IMR-90 (cell line): ENCODE measurements around the gene TEX47. TPM values are rescaled to one million over a fixed set of nuclear protein-coding genes. Genes with fewer than 3 reads are reported as not detected.

Source experiments
- ATAC-seq: fragments of 200-7000 bp; cut with Tn5 transposase; 2 replicates; pipeline ENCODE4 v1.9.1; 2020; ENCODE audit warnings: low read depth, mild to moderate bottlenecking, moderate library complexity
- BruUV-seq: library from RNA; stranded (reverse); fragments of 400-500 nt; replicated peaks from 2 replicates; lab custom pipeline; 2021; lab: Mats Ljungman, UMichigan
- CTCF ChIA-PET: fragments of 300-600 bp; formaldehyde crosslinking; extraction: SDS; loops from one replicate; lab custom pipeline; 2021; ENCODE audit warnings: antibody characterized with exemption; lab: Yijun Ruan, JAX
- POLR2A ChIA-PET: fragments of 300-600 bp; sonication (Branson Sonifier 250); formaldehyde crosslinking; loops from one replicate; lab custom pipeline; 2022; ENCODE audit warnings: antibody characterized with exemption; ENCODE audit not compliant: unreplicated experiment; lab: Charles Lee
- DNase-seq: peaks from one replicate; pipeline ENCODE4 v3.0.0; 2013
- H2AFZ ChIP-seq: replicated peaks from 2 replicates; pipeline ENCODE3; 2013; ENCODE audit warnings: low read length, mild to moderate bottlenecking; ENCODE audit not compliant: poor library complexity
- H2AK5ac ChIP-seq: 2 replicates; pipeline ENCODE4 v1.6.1; 2013; ENCODE audit warnings: low read depth, low read length, inconsistent platforms
- H2AK9ac ChIP-seq: replicated peaks from 2 replicates; pipeline ENCODE3; 2013; ENCODE audit warnings: mild to moderate bottlenecking, low read depth, low read length, moderate library complexity; ENCODE audit not compliant: poor library complexity
- H2BK120ac ChIP-seq: 2 replicates; pipeline ENCODE4 v1.6.1; 2013; ENCODE audit warnings: low read depth, low read length, inconsistent platforms
- H2BK15ac ChIP-seq: 3 replicates; pipeline ENCODE4 v1.6.1; 2013; ENCODE audit warnings: low read depth, low read length, inconsistent platforms
- H2BK20ac ChIP-seq: 2 replicates; pipeline ENCODE4 v1.6.1; 2013; ENCODE audit warnings: low read depth, mild to moderate bottlenecking, inconsistent platforms, low read length, moderate library complexity
- H2BK5ac ChIP-seq: 2 replicates; pipeline ENCODE4 v1.6.1; 2013; ENCODE audit warnings: mild to moderate bottlenecking, low read depth, low read length, inconsistent platforms; ENCODE audit not compliant: poor library complexity, severe bottlenecking
- H3K14ac ChIP-seq: replicated peaks from 2 replicates; pipeline ENCODE4 v1.6.1; 2013; ENCODE audit warnings: low read depth, low read length, inconsistent platforms
- H3K18ac ChIP-seq: 2 replicates; pipeline ENCODE4 v1.6.1; 2013; ENCODE audit warnings: low read depth, low read length, control low read depth
- H3K23ac ChIP-seq: 2 replicates; pipeline ENCODE4 v1.6.1; 2013; ENCODE audit warnings: low read depth, low read length, inconsistent platforms
- H3K27ac ChIP-seq: 2 replicates; pipeline ENCODE4 v1.5.1; 2013; ENCODE audit warnings: mild to moderate bottlenecking, control low read depth, low read length; ENCODE audit not compliant: insufficient read depth
- H3K27me3 ChIP-seq: 2 replicates; pipeline ENCODE4 v1.6.1; 2013; ENCODE audit warnings: low read length; ENCODE audit not compliant: control insufficient read depth, insufficient read depth
- H3K36me3 ChIP-seq: 2 replicates; pipeline ENCODE4 v1.6.1; 2013; ENCODE audit warnings: low read length, mixed read lengths; ENCODE audit not compliant: control insufficient read depth, insufficient read depth
- H3K4ac ChIP-seq: 2 replicates; pipeline ENCODE4 v1.6.1; 2013; ENCODE audit warnings: low read depth, low read length, inconsistent platforms
- H3K4me1 ChIP-seq: 2 replicates; pipeline ENCODE4 v1.6.1; 2013; ENCODE audit warnings: low read length, mixed read lengths; ENCODE audit not compliant: control insufficient read depth, insufficient read depth
- H3K4me2 ChIP-seq: 2 replicates; pipeline ENCODE4 v1.6.1; 2013; ENCODE audit warnings: low read depth, mild to moderate bottlenecking, control low read depth, low read length, moderate library complexity
- H3K4me3 ChIP-seq: 2 replicates; pipeline ENCODE4 v1.5.1; 2013; ENCODE audit warnings: low read depth, mild to moderate bottlenecking, control low read depth, low read length, moderate library complexity; ENCODE audit not compliant: insufficient read depth
- H3K56ac ChIP-seq: 2 replicates; pipeline ENCODE4 v1.6.1; 2013; ENCODE audit warnings: low read length, inconsistent platforms; ENCODE audit not compliant: insufficient read depth; ENCODE audit errors: extremely low read depth
- H3K79me1 ChIP-seq, 2 experiments: 2 replicates each; pipeline ENCODE4 v1.6.1; 2013; ENCODE audit warnings: low read length in 2 of 2, inconsistent platforms in 1 of 2, low read depth in 1 of 2
- H3K9ac ChIP-seq: 2 replicates; pipeline ENCODE4 v1.6.1; 2013; ENCODE audit warnings: low read depth, low read length, control low read depth
- H3K9me1 ChIP-seq: 2 replicates; pipeline ENCODE4 v1.6.1; 2013; ENCODE audit warnings: low read length, inconsistent platforms; ENCODE audit not compliant: insufficient read depth
- H3K9me3 ChIP-seq: 2 replicates; pipeline ENCODE4 v1.6.1; 2013; ENCODE audit warnings: low read length; ENCODE audit not compliant: control insufficient read depth, insufficient read depth
- H4K20me1 ChIP-seq: 2 replicates; pipeline ENCODE4 v1.6.1; 2013; ENCODE audit warnings: low read length, inconsistent platforms; ENCODE audit not compliant: insufficient read depth
- H4K5ac ChIP-seq: 2 replicates; pipeline ENCODE4 v1.6.1; 2013; ENCODE audit warnings: mild to moderate bottlenecking, low read depth, low read length, control low read depth
- H4K8ac ChIP-seq, 2 experiments: 2 replicates each; pipeline ENCODE4 v1.6.1; 2013; ENCODE audit warnings: low read depth in 2 of 2, low read length in 2 of 2, control low read depth in 1 of 2, inconsistent platforms in 1 of 2
- H4K91ac ChIP-seq: 2 replicates; pipeline ENCODE4 v1.6.1; 2013; ENCODE audit warnings: low read depth, low read length, inconsistent platforms; ENCODE audit not compliant: insufficient read depth
- BHLHE40 ChIP-seq: fragments of 150-350 bp; IDR thresholded peaks from 2 replicates; pipeline ENCODE4 v1.6.1; 2016; ENCODE audit warnings: mild to moderate bottlenecking, low read depth, low read length
- CEBPB ChIP-seq: IDR thresholded peaks from 2 replicates; pipeline ENCODE4 v1.6.1; 2012; ENCODE audit warnings: low read depth, low read length, improper control_type of control experiment
- CHD1 ChIP-seq: IDR thresholded peaks from 2 replicates; pipeline ENCODE4 v1.6.1; 2012; ENCODE audit warnings: low read depth, low read length, improper control_type of control experiment
- FOS ChIP-seq: fragments of 150-350 bp; IDR thresholded peaks from 2 replicates; pipeline ENCODE4 v1.6.1; 2016; ENCODE audit warnings: low read depth, low read length
- MAFK ChIP-seq: IDR thresholded peaks from 2 replicates; pipeline ENCODE4 v1.6.1; 2012; ENCODE audit warnings: low read depth, low read length, improper control_type of control experiment
- MAZ ChIP-seq: IDR thresholded peaks from 2 replicates; pipeline ENCODE4 v1.6.1; 2012; ENCODE audit warnings: low read depth, mild to moderate bottlenecking, low read length, improper control_type of control experiment, moderate library complexity, borderline replicate concordance
- MXI1 ChIP-seq: IDR thresholded peaks from 2 replicates; pipeline ENCODE4 v1.6.1; 2012; ENCODE audit warnings: low read depth, mild to moderate bottlenecking, low read length, moderate library complexity, borderline replicate concordance
- NFE2L2 ChIP-seq: fragments of 150-350 bp; IDR thresholded peaks from 2 replicates; pipeline ENCODE4 v1.6.1; 2016; ENCODE audit warnings: low read depth, mild to moderate bottlenecking, low read length
- POLR2A ChIP-seq: IDR thresholded peaks from 2 replicates; pipeline ENCODE4 v1.6.1; 2012; ENCODE audit warnings: mild to moderate bottlenecking, low read depth, low read length
- RAD21 ChIP-seq: IDR thresholded peaks from 2 replicates; pipeline ENCODE4 v1.6.1; 2012; ENCODE audit warnings: low read length, improper control_type of control experiment
- RCOR1 ChIP-seq: IDR thresholded peaks from 2 replicates; pipeline ENCODE4 v1.6.1; 2012; ENCODE audit warnings: mild to moderate bottlenecking, low read length, improper control_type of control experiment; ENCODE audit not compliant: insufficient replicate concordance
- RFX5 ChIP-seq: IDR thresholded peaks from 2 replicates; pipeline ENCODE4 v1.8.0; 2012; ENCODE audit warnings: low read depth, mild to moderate bottlenecking, low read length, moderate library complexity
- SMC3 ChIP-seq: fragments of 150-350 bp; IDR thresholded peaks from 2 replicates; pipeline ENCODE4 v1.6.1; 2016; ENCODE audit warnings: low read depth, mild to moderate bottlenecking, antibody characterized with exemption, low read length, moderate library complexity
- WGBS, 2 experiments: methylation state at CpG; one replicate each; pipeline versions ENCODE4 v1.1.5 to v1.1.7; 2013; ENCODE audit warnings: missing lambda C conversion rate in 2 of 2; ENCODE audit not compliant: insufficient read length in 1 of 2; ENCODE audit errors: extremely low coverage in 2 of 2; 5-methylcytosine and 5-hydroxymethylcytosine counted together
- dilution Hi-C: fragments of 300-500 bp; cut with HindIII; formaldehyde crosslinking; loops from one replicate; pipeline ENCODE4 v1.14.3; 2018; ENCODE audit warnings: low sequenced_read_pairs; ENCODE audit not compliant: unreplicated experiment
- in situ Hi-C: fragments of 300-500 bp; cut with MboI; formaldehyde crosslinking; loops from 3 replicates; pipeline ENCODE4 v1.14.3; 2019; ENCODE audit warnings: low sequenced_read_pairs, inconsistent platforms, mixed read lengths
- intact Hi-C: fragments of 100-400 bp; cut with micrococcal nuclease; formaldehyde crosslinking; loops from 2 replicates; pipeline ENCODE4 v1.10.0; 2022
- polyA plus RNA-seq, 3 experiments: library from polyadenylated mRNA; depleted of rRNA; stranded (reverse); fragments of >200 nt; gene quantifications; 2 replicates each; pipeline ENCODE4 v1.2.3, GENCODE V29; 2012; ENCODE audit warnings: low replicate concordance in 1 of 3
- total RNA-seq: library from RNA; depleted of rRNA; stranded (reverse); fragments of >200 nt; gene quantifications from 2 replicates; pipeline ENCODE4 v1.2.3, GENCODE V29; 2012
- TF ChIP-seq, protein P1 (sequence below): fragments of 150-350 bp; IDR thresholded peaks from 2 replicates; pipeline ENCODE4 v1.6.1; 2016; ENCODE audit warnings: low read depth, mild to moderate bottlenecking, low read length, moderate library complexity, borderline replicate concordance
- TF ChIP-seq, protein P2 (sequence below): conservative IDR thresholded peaks from 2 replicates; pipeline ENCODE4 v1.5.1; 2012; ENCODE audit warnings: mild to moderate bottlenecking, low read depth, low read length, improper control_type of control experiment
- TF ChIP-seq, protein P3 (sequence below): fragments of 150-350 bp; IDR thresholded peaks from 2 replicates; pipeline ENCODE4 v1.6.1; 2017; ENCODE audit warnings: mild to moderate bottlenecking, antibody characterized with exemption, low read length, low read depth

Gene TEX47
- total and polyA plus RNA-seq, 2 of the 4 experiments (the other 2 are of a cell fraction) = not detected

DNA sequence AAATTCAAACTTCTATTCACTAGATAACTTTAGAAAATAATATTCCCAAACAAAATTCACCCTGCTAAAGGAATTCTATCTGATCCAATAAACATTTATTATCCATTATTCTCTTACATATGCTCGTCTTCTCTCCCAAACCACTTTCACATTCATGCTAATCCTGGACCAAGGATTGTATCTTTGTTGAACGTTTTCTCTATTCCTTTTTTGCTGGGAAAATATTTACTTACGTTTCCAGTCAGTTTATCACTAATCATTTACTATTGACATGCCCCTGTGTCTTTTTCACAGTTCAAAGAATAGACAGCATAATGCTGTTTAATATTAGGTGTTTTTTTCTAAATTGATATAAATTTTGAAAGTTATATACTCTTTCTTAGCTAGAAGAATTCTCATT, 3.2 kb downstream of the TEX47 start:
- H2AK5ac ChIP-seq = no peak overlapping the region
- no peak overlapping the region for H4K91ac ChIP-seq
- peaks cover 2% of the 10 kb centered on the region for H3K9me3 ChIP-seq
- no peak overlapping the region for H2BK20ac ChIP-seq
- H3K18ac ChIP-seq = no peak overlapping the region
- no peak overlapping the region for H3K4me3 ChIP-seq
- no peaks in the 10 kb centered on the region for H3K4me1 ChIP-seq
- H2AK9ac ChIP-seq = no peak overlapping the region
- no peak for TF ChIP-seq NFE2L2
- TF ChIP-seq RFX5 = no peak
- TF ChIP-seq, protein P1, sequence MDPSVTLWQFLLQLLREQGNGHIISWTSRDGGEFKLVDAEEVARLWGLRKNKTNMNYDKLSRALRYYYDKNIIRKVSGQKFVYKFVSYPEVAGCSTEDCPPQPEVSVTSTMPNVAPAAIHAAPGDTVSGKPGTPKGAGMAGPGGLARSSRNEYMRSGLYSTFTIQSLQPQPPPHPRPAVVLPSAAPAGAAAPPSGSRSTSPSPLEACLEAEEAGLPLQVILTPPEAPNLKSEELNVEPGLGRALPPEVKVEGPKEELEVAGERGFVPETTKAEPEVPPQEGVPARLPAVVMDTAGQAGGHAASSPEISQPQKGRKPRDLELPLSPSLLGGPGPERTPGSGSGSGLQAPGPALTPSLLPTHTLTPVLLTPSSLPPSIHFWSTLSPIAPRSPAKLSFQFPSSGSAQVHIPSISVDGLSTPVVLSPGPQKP = no peak
- no peak for TF ChIP-seq MAZ
- TF ChIP-seq MAFK = no peak
- no peak for TF ChIP-seq FOS
- TF ChIP-seq, protein P2, sequence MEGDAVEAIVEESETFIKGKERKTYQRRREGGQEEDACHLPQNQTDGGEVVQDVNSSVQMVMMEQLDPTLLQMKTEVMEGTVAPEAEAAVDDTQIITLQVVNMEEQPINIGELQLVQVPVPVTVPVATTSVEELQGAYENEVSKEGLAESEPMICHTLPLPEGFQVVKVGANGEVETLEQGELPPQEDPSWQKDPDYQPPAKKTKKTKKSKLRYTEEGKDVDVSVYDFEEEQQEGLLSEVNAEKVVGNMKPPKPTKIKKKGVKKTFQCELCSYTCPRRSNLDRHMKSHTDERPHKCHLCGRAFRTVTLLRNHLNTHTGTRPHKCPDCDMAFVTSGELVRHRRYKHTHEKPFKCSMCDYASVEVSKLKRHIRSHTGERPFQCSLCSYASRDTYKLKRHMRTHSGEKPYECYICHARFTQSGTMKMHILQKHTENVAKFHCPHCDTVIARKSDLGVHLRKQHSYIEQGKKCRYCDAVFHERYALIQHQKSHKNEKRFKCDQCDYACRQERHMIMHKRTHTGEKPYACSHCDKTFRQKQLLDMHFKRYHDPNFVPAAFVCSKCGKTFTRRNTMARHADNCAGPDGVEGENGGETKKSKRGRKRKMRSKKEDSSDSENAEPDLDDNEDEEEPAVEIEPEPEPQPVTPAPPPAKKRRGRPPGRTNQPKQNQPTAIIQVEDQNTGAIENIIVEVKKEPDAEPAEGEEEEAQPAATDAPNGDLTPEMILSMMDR = no peak
- TF ChIP-seq MXI1 = no peak
- no peak for TF ChIP-seq CHD1
- no peak for TF ChIP-seq CEBPB
- no peak for TF ChIP-seq BHLHE40
- TF ChIP-seq RCOR1 = no peak
- TF ChIP-seq POLR2A = no peak
- TF ChIP-seq, protein P3, sequence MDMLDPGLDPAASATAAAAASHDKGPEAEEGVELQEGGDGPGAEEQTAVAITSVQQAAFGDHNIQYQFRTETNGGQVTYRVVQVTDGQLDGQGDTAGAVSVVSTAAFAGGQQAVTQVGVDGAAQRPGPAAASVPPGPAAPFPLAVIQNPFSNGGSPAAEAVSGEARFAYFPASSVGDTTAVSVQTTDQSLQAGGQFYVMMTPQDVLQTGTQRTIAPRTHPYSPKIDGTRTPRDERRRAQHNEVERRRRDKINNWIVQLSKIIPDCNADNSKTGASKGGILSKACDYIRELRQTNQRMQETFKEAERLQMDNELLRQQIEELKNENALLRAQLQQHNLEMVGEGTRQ = no peak
- TF ChIP-seq RAD21 = no peak
- TF ChIP-seq SMC3 = no peak
- H3K4me2 ChIP-seq = no peak overlapping the region
- H4K5ac ChIP-seq = no peak overlapping the region
- H2BK120ac ChIP-seq = no peak overlapping the region
- H3K27me3 ChIP-seq = no peaks in the 10 kb centered on the region
- no peaks in the 10 kb centered on the region for H3K79me1 ChIP-seq
- dilution Hi-C loops = no loop called here
- no peaks in the 10 kb centered on the region for H4K20me1 ChIP-seq
- WGBS, 2 experiments = no CpG with 5 or more reads among the region's 3 CpGs
- H3K14ac ChIP-seq = no peak overlapping the region
- H3K56ac ChIP-seq = no peak overlapping the region
- H3K9me1 ChIP-seq = no peaks in the 10 kb centered on the region
- no peak overlapping the region for H3K23ac ChIP-seq
- H3K27ac ChIP-seq = no peak overlapping the region
- no peak overlapping the region for H3K4ac ChIP-seq
- ChIA-PET POLR2A (no interaction called here), CTCF (no interaction called here)
- no TSS peak for BruUV-seq
- no peak for ATAC-seq
- H4K8ac ChIP-seq = no peak overlapping the region
- H2BK5ac ChIP-seq = no peak overlapping the region
- no peaks in the 10 kb centered on the region for H3K36me3 ChIP-seq
- no peak for DNase-seq
- no peak overlapping the region for H2AFZ ChIP-seq
- no peak overlapping the region for H3K9ac ChIP-seq
- in situ Hi-C loops = loop anchor here (25.0 kb wide), 2 partner anchors 1295 to 1520 kb away; partner anchors contain the start of gene FAM237B
- H2BK15ac ChIP-seq = no peak overlapping the region
- intact Hi-C loops = no loop called here
